DOHH2 (cell line): ENCODE measurements around the gene APCDD1L.

Source experiments
- EZH2phosphoT487 ChIP-seq: fragments of 200-600 bp; sonication (generic); IDR thresholded peaks from 2 replicates; pipeline ENCODE4 v1.6.1; 2017; ENCODE audit warnings: borderline replicate concordance, mild to moderate bottlenecking, antibody characterized with exemption, low read length, moderate library complexity, mixed read lengths
- TF ChIP-seq, protein P1 (sequence below): fragments of 200-600 bp; sonication (generic); IDR thresholded peaks from one replicate; pipeline ENCODE4 v1.5.1; 2014; ENCODE audit warnings: antibody characterized with exemption, mild to moderate bottlenecking, low read depth, low read length; ENCODE audit not compliant: poor library complexity, severe bottlenecking

DNA sequence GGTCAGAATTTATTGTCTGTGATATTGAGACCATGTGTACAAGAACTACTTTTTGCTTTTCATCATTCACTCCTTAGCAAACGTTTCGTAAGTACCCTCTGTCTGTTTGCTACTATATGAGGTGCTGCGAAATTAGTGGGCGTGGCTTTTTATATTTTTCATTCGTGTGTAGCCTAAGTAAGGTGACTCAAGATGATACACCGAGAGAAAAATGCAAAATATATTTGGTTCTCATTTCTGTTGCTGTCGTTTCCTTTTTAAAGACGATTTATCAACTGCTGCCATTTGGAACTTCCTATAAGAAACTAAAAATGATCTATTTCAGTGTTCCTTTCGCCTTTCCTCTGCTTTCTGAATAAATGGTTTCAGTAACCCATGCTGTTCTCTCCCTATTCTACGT, 64.9 kb downstream of the APCDD1L start:
- TF ChIP-seq, protein P1, sequence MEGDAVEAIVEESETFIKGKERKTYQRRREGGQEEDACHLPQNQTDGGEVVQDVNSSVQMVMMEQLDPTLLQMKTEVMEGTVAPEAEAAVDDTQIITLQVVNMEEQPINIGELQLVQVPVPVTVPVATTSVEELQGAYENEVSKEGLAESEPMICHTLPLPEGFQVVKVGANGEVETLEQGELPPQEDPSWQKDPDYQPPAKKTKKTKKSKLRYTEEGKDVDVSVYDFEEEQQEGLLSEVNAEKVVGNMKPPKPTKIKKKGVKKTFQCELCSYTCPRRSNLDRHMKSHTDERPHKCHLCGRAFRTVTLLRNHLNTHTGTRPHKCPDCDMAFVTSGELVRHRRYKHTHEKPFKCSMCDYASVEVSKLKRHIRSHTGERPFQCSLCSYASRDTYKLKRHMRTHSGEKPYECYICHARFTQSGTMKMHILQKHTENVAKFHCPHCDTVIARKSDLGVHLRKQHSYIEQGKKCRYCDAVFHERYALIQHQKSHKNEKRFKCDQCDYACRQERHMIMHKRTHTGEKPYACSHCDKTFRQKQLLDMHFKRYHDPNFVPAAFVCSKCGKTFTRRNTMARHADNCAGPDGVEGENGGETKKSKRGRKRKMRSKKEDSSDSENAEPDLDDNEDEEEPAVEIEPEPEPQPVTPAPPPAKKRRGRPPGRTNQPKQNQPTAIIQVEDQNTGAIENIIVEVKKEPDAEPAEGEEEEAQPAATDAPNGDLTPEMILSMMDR: no peak
- TF ChIP-seq EZH2phosphoT487: no peak
